Karpas-422 (cell line): ENCODE data around the gene CCDC138. TPM values are rescaled to one million over a fixed set of nuclear protein-coding genes. Genes with fewer than 3 reads are reported as not detected.

Experiments used
- DNase-seq: peaks from one replicate; pipeline ENCODE4 v3.0.0-alpha.2; 2015
- H2AFZ ChIP-seq: fragments of 200-600 bp; sonication (generic); 2 replicates; pipeline ENCODE4 v1.6.1; 2014; ENCODE audit warnings: antibody characterized with exemption, low read length, mixed read lengths
- H3K27ac ChIP-seq: fragments of 200-600 bp; sonication (generic); 2 replicates; pipeline ENCODE4 v1.5.1; 2014; ENCODE audit warnings: mild to moderate bottlenecking, low read length, moderate library complexity
- H3K27me3 ChIP-seq: fragments of 200-600 bp; sonication (generic); 2 replicates; pipeline ENCODE4 v1.6.1; 2014; ENCODE audit warnings: low read length, mixed read lengths
- H3K36me3 ChIP-seq: fragments of 200-600 bp; sonication (generic); 2 replicates; pipeline ENCODE4 v1.6.1; 2014; ENCODE audit warnings: low read length, mixed read lengths; ENCODE audit not compliant: insufficient read depth
- H3K4me1 ChIP-seq: fragments of 200-600 bp; sonication (generic); 2 replicates; pipeline ENCODE4 v1.6.1; 2014; ENCODE audit warnings: mild to moderate bottlenecking, low read length, mixed read lengths
- H3K4me2 ChIP-seq: fragments of 200-600 bp; sonication (generic); 2 replicates; pipeline ENCODE4 v1.6.1; 2014; ENCODE audit warnings: low read length, low read depth, mild to moderate bottlenecking; ENCODE audit not compliant: poor library complexity, severe bottlenecking
- H3K4me3 ChIP-seq: fragments of 200-600 bp; sonication (generic); 2 replicates; pipeline ENCODE4 v1.5.1; 2014; ENCODE audit warnings: mild to moderate bottlenecking, antibody characterized with exemption, low read length, mixed read lengths
- H3K79me2 ChIP-seq: fragments of 200-600 bp; sonication (generic); 2 replicates; pipeline ENCODE4 v1.6.1; 2014; ENCODE audit warnings: mild to moderate bottlenecking, low read length, mixed read lengths
- H3K9ac ChIP-seq: fragments of 200-600 bp; sonication (generic); 2 replicates; pipeline ENCODE4 v1.6.0; 2014; ENCODE audit warnings: low read length
- H3K9me2 ChIP-seq: fragments of 200-600 bp; sonication (generic), shearing (Covaris generic); replicated peaks from 2 replicates; pipeline ENCODE4 v1.6.0; 2014; ENCODE audit warnings: mild to moderate bottlenecking, low read length, moderate library complexity; ENCODE audit not compliant: insufficient read depth
- H3K9me3 ChIP-seq: fragments of 300-700, 200-600 bp; sonication (generic); 2 replicates; pipeline ENCODE4 v1.6.1; 2014; ENCODE audit warnings: low read length, mixed read lengths
- H4K20me1 ChIP-seq: fragments of 200-600 bp; sonication (generic); 2 replicates; pipeline ENCODE4 v1.6.1; 2014; ENCODE audit warnings: mild to moderate bottlenecking, antibody characterized with exemption, low read length, low read depth; ENCODE audit not compliant: insufficient read depth
- total RNA-seq: library from RNA; depleted of rRNA; stranded (reverse); fragments of >200 nt; shearing (Covaris generic); gene quantifications from 2 replicates; pipeline ENCODE4 v1.2.3, GENCODE V29; 2014; ENCODE audit warnings: low replicate concordance

CCDC138 gene
- total RNA-seq, 1 experiment from 2014 or later: 15.3 TPM

GRCh38 chr2:108787216-108787541 lies 608 bp downstream of the CCDC138 start:
- Histone ChIP-seq H3K27ac (peak overlapping the region; percentile 61; the same call in 1 of the 2 replicates), H2AFZ (peak overlapping the region; percentile 72; the same call in 1 of the 2 replicates), H3K9me3 (no peaks in the 10 kb centered on the region), H4K20me1 (no peaks in the 10 kb centered on the region), H3K36me3 (peaks cover 45% of the 10 kb centered on the region; the same call in 1 of the 2 replicates), H3K27me3 (no peaks in the 10 kb centered on the region), H3K9me2 (no peaks in the 10 kb centered on the region), H3K4me3 (peak overlapping the region; percentile 83), H3K79me2 (peaks cover 48% of the 10 kb centered on the region), H3K4me1 (peaks cover 36% of the 10 kb centered on the region), H3K4me2 (peak overlapping the region; percentile 99), H3K9ac (peak overlapping the region; percentile 91)
- DNase-seq: no peak

DNA sequence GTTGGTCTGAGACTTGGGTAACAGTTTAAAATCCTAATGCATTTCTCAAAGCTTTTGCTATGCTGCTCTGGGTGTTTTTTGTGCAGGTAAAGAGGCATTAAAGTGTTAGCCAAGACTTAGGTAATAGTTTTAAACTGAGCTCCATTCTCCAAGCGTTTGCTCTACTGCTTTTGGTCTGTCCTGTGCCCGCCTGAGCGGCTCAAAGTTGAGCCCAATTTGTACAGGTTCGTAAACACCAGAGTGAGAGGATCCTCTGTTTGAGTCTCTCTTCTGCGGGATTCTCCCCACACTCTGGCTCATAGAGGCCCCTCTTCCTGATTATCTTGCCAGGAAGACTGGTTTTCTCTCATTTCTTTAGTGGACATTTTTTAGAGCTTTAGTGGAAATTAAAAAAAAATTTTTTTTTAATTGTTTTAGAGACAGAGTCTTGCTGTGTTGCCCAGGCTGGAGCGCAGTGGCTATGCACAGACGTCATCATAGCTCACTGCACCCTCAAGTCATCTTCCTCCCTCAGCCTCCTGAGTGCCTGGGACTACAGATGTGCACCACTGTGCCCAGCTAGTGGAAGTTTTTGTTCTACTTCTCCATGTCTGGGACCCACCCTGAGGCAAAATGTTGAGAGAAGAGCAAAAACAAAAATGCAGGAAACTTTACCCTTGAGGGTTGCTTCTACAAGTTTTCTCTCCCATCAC lies 16.6 kb downstream of the CCDC138 start:
- Histone ChIP-seq H3K9me2 (no peaks in the 10 kb centered on the region), H2AFZ (no peak overlapping the region), H3K27me3 (no peaks in the 10 kb centered on the region), H3K36me3 (peaks cover 71% of the 10 kb centered on the region), H3K79me2 (peaks cover 62% of the 10 kb centered on the region), H3K27ac (no peak overlapping the region), H3K9me3 (0 out of 2 replicates have a peak, but pooled peaks cover 4% of the 10 kb centered on the region), H3K4me3 (no peak overlapping the region), H3K9ac (no peak overlapping the region), H3K4me1 (no peaks in the 10 kb centered on the region), H3K4me2 (no peak overlapping the region), H4K20me1 (no peaks in the 10 kb centered on the region)
- DNase-seq: no peak

- Histone ChIP-seq H3K27ac (no peak overlapping the region), H3K27me3 (no peaks in the 10 kb centered on the region), H3K9ac (no peak overlapping the region), H3K79me2 (peaks cover 66% of the 10 kb centered on the region), H3K9me2 (no peaks in the 10 kb centered on the region), H3K4me1 (no peaks in the 10 kb centered on the region), H3K9me3 (peaks cover 22% of the 10 kb centered on the region), H2AFZ (no peak overlapping the region), H3K4me2 (no peak overlapping the region), H4K20me1 (no peaks in the 10 kb centered on the region), H3K4me3 (no peak overlapping the region), H3K36me3 (peaks cover 72% of the 10 kb centered on the region)
- DNase-seq: no peak
Observed at GRCh38 chr2:108805032-108805431, 18.5 kb downstream of the CCDC138 start.

- peaks cover 23% of the 10 kb centered on the region for H3K9me3 ChIP-seq
- H3K27me3 ChIP-seq: no peaks in the 10 kb centered on the region
- no peaks in the 10 kb centered on the region for H3K9me2 ChIP-seq
- H3K27ac ChIP-seq: no peak overlapping the region
- no peak overlapping the region for H3K4me2 ChIP-seq
- H3K79me2 ChIP-seq: peaks cover 71% of the 10 kb centered on the region
- peaks cover 77% of the 10 kb centered on the region for H3K36me3 ChIP-seq
- H4K20me1 ChIP-seq: no peaks in the 10 kb centered on the region
- no peak overlapping the region for H2AFZ ChIP-seq
- DNase-seq: no peak
- H3K9ac ChIP-seq: no peak overlapping the region
- no peaks in the 10 kb centered on the region for H3K4me1 ChIP-seq
- no peak overlapping the region for H3K4me3 ChIP-seq
Observed at GRCh38 chr2:108805782-108806181, 19.2 kb downstream of the CCDC138 start.

DNA sequence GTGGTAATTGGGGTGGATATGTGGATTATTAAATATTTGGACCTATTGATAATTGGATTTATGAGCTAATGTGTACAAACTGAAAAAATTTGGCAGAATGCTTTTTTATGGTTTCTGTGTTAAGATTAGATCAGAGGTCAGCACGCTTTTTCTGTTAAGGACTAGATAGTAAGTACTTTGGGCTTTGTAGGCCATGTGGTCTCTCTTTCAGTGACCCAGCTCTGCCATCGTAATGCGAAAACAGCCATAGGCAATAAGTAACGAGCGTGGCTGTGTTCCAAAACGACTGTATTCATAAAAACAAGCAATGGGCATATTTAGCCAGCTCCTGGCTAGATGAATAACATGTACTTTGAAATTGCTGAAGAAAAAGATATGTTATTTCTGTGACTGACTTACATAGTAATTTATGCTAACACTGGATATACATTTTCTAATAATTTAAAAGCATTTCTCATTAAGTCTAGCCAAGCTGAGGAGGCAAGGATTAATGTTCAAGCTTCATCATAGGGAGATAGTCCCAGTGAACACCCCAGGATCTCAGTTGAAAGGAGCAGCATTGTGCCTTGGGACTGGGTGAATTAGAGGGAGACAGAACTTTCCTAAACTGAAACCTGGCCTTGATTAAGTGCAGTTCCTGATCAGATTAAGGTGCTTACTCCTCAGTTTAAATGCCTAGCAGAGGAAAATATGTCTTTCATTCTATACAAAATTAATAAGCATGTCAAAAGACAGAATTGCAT lies 20.0 kb downstream of the CCDC138 start:
- H3K9me2 ChIP-seq: no peaks in the 10 kb centered on the region
- H3K79me2 ChIP-seq: peaks cover 79% of the 10 kb centered on the region
- H3K4me3 ChIP-seq: no peak overlapping the region
- H3K36me3 ChIP-seq: peaks cover 85% of the 10 kb centered on the region
- no peak overlapping the region for H3K4me2 ChIP-seq
- peaks cover 23% of the 10 kb centered on the region for H3K9me3 ChIP-seq
- no peaks in the 10 kb centered on the region for H3K27me3 ChIP-seq
- no peaks in the 10 kb centered on the region for H3K4me1 ChIP-seq
- H2AFZ ChIP-seq: no peak overlapping the region
- no peak for DNase-seq
- no peak overlapping the region for H3K9ac ChIP-seq
- no peaks in the 10 kb centered on the region for H4K20me1 ChIP-seq
- no peak overlapping the region for H3K27ac ChIP-seq

GRCh38 chr2:108809936-108810335 lies 23.4 kb downstream of the CCDC138 start:
- H3K9ac ChIP-seq: no peak overlapping the region

GRCh38 chr2:108810993-108811957 lies 24.7 kb downstream of the CCDC138 start:
- Histone ChIP-seq H3K9ac (no peak overlapping the region), H3K79me2 (peaks cover 69% of the 10 kb centered on the region), H3K9me3 (peaks cover 23% of the 10 kb centered on the region), H2AFZ (no peak overlapping the region), H3K9me2 (no peaks in the 10 kb centered on the region), H4K20me1 (no peaks in the 10 kb centered on the region), H3K27me3 (no peaks in the 10 kb centered on the region), H3K4me1 (no peaks in the 10 kb centered on the region), H3K4me3 (no peak overlapping the region), H3K4me2 (no peak overlapping the region), H3K36me3 (peaks cover 84% of the 10 kb centered on the region), H3K27ac (no peak overlapping the region)
- DNase-seq: no peak

More at GRCh38 chr2:108809936-108810335, 23.4 kb downstream of the CCDC138 start:
- Histone ChIP-seq H3K4me3 (no peak overlapping the region), H4K20me1 (no peaks in the 10 kb centered on the region), H3K36me3 (peaks cover 84% of the 10 kb centered on the region), H3K27ac (no peak overlapping the region), H3K79me2 (peaks cover 76% of the 10 kb centered on the region), H3K9me3 (peaks cover 23% of the 10 kb centered on the region), H3K27me3 (no peaks in the 10 kb centered on the region), H3K4me2 (no peak overlapping the region), H3K9me2 (no peaks in the 10 kb centered on the region), H3K4me1 (no peaks in the 10 kb centered on the region), H2AFZ (no peak overlapping the region)
- no peak for DNase-seq

- peaks cover 13% of the 10 kb centered on the region for H3K9me3 ChIP-seq
- H3K9me2 ChIP-seq: no peaks in the 10 kb centered on the region
- H3K4me2 ChIP-seq: no peak overlapping the region
- H3K4me3 ChIP-seq: no peak overlapping the region
- H3K27me3 ChIP-seq: no peaks in the 10 kb centered on the region
- H3K9ac ChIP-seq: no peak overlapping the region
- no peaks in the 10 kb centered on the region for H4K20me1 ChIP-seq
- no peak overlapping the region for H2AFZ ChIP-seq
- peaks cover 80% of the 10 kb centered on the region for H3K36me3 ChIP-seq
- no peaks in the 10 kb centered on the region for H3K4me1 ChIP-seq
- H3K79me2 ChIP-seq: peaks cover 54% of the 10 kb centered on the region
- no peak for DNase-seq
- H3K27ac ChIP-seq: no peak overlapping the region
Observed at GRCh38 chr2:108813732-108814131, 27.2 kb downstream of the CCDC138 start.
